Stimulated activated CD4-positive, alpha-beta T cell treated with anti-CD3 and anti-CD28 coated beads, Interleukin-4, amount 100 ng/mL, for 1 hour (primary cell): ENCODE results near the gene LSM3.

Source experiments
- DNase-seq: peaks from one replicate; pipeline ENCODE4 v3.0.0-alpha.2; 2020

The LSM3 gene

GRCh38 chr3:14201940-14202684 is 23.5 kb downstream of the LSM3 start:
- no peak for DNase-seq

GRCh38 chr3:14202874-14203520 is 24.4 kb downstream of the LSM3 start:
- no peak for DNase-seq

GRCh38 chr3:14203521-14204079 is 25.0 kb downstream of the LSM3 start:
- DNase-seq = peak; percentile 25

- no peak for DNase-seq
These were observed 26.1 kb downstream of the LSM3 start for GRCh38 chr3:14204515-14205284.

GRCh38 chr3:14206548-14207177 is 28.0 kb downstream of the LSM3 start:
- DNase-seq = no peak

GRCh38 chr3:14208168-14208567 is 29.6 kb downstream of the LSM3 start:
- DNase-seq = no peak

DNA sequence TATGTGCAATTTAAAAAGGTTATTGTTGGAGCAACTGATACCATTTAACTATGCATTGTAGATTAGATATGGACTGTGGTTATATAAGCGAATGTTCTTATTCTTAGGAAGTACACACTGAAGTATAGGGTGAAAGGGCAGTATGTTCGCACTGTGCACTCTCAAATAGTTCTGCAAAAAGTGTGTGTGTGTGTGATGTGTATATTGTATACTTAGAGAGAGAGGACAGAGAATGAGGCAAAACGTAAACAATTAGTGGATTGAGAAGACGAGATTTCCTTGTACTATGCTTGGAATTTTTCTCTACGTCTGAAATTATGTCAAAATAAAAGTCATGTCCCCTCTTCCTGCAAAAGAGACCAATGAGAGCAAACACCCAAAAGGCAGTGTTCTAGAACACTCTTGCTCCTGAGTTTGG is 30.4 kb downstream of the LSM3 start:
- DNase-seq = no peak

DNA sequence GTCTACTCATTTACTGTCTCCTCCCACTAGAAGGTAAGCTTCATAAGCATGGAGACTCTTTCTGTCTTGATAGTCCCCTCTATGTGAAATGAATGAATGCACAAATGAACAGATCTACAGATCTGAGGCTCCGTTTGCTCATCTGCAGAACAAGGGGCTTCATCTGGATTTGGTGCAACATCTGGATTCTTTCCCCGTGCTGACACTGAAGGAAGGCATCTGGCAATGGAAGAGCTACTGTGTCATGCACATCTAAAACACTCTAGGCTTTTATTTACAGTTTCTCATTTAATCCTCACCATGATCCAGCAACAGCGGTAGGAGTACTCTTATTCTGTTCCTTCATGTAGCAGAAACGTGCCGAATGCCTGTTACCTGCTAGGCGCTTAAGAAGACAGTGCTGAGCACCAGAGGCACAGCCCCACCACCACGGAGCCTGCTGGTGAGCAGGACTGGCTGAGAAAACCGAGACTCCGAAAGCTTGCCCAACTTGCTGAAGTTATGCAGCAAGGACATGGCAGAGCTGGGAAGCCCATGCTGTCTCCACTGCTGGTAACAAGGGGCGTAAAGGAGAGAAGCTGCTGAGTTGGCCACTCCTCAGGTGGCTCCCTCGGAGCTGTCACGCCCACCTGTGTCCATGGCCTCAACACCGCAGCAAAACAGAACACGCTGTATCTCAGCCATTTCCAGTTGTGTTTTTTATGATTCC is 31.1 kb downstream of the LSM3 start:
- DNase-seq = no peak

DNA sequence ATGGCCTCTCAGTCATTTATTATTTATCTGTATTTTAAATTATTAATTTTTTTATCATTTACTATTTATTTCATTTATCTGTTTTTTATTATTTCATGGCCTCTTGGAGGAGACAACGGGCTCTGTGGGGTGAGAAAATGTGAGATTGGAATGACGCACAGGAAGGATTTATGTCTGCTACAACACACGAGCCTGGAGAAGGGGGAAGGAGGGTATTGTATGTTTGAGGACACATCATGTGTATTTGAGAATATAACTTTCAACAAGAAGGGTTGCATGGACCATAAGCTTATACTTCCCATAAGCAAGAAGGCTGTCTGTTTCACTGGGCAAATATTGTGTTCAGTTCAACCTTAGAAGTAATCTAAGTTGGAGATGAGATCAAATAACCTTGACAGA is 31.7 kb downstream of the LSM3 start:
- DNase-seq = no peak

GRCh38 chr3:14210843-14211594 is 32.4 kb downstream of the LSM3 start:
- no peak for DNase-seq

- DNase-seq = no peak
These were observed 33.0 kb downstream of the LSM3 start for GRCh38 chr3:14211621-14212020.

- DNase-seq = no peak
These were observed 33.4 kb downstream of the LSM3 start for GRCh38 chr3:14212032-14212431.

- no peak for DNase-seq
These were observed 34.6 kb downstream of the LSM3 start for GRCh38 chr3:14213066-14213774.

DNA sequence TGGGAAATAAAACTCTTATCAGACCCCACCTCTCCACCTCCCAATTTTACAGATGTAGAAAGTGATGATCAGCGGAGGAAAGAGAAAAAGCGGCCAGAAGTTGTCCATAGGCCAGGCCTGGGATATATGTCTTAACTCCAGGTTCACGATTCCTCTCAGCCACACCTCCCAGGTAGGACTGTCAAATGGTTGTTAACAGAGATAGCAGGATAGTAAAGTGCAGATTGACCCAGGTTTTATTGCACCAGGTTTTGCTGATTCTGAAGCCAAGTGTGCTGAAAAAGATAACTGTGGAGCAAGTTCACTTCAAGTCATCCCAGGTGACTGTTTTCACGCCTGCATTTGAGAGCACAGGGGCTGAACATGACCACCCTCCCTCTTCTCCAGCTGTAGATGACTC is 36.1 kb downstream of the LSM3 start:
- no peak for DNase-seq

GRCh38 chr3:14216257-14217048 is 37.8 kb downstream of the LSM3 start:
- DNase-seq = peak; percentile 31

- DNase-seq = no peak
These were observed 39.7 kb downstream of the LSM3 start for GRCh38 chr3:14218355-14218754.

GRCh38 chr3:14220933-14221332 is 42.3 kb downstream of the LSM3 start:
- DNase-seq = no peak

GRCh38 chr3:14221902-14222301 is 43.3 kb downstream of the LSM3 start:
- DNase-seq = no peak

- no peak for DNase-seq
These were observed 43.8 kb downstream of the LSM3 start for GRCh38 chr3:14222457-14222856.
